Fibroblast of villous mesenchyme (primary cell): ENCODE results near the gene TMEM60. TPM values are rescaled to one million over a fixed set of nuclear protein-coding genes. Genes with fewer than 3 reads are reported as not detected.

ENCODE experiments used
- DNase-seq: peaks from one replicate; pipeline ENCODE4 v3.0.0-alpha.2; 2010; ENCODE audit warnings: low read depth
- H3K4me3 ChIP-seq: 2 replicates; pipeline ENCODE4 v1.5.1; 2011; ENCODE audit warnings: low read depth, mild to moderate bottlenecking, low read length
- CTCF ChIP-seq: IDR thresholded peaks from 2 replicates; pipeline ENCODE4 v1.5.1; 2012; ENCODE audit warnings: low read depth, mild to moderate bottlenecking, low read length; ENCODE audit not compliant: insufficient read depth
- total RNA-seq: library from RNA; depleted of rRNA; stranded (reverse); fragments of >200 nt; gene quantifications from 2 replicates; pipeline ENCODE4 v1.2.3, GENCODE V29; 2012

Gene TMEM60
- total RNA-seq, 1 donor: 30.2 TPM

- no peak for TF ChIP-seq CTCF
- no peak overlapping the region for H3K4me3 ChIP-seq
- no peak for DNase-seq
Observed at GRCh38 chr7:77826300-77826699, 28.1 kb upstream of the TMEM60 start.

- H3K4me3 ChIP-seq: no peak overlapping the region
- no peak for DNase-seq
- TF ChIP-seq CTCF: no peak
Observed at GRCh38 chr7:77825131-77825530, 26.9 kb upstream of the TMEM60 start.

GRCh38 chr7:77824636-77825035, 26.4 kb upstream of the TMEM60 start:
- H3K4me3 ChIP-seq: no peak overlapping the region
- DNase-seq: no peak
- TF ChIP-seq CTCF: no peak

- no peak for DNase-seq
- H3K4me3 ChIP-seq: no peak overlapping the region
- no peak for TF ChIP-seq CTCF
Observed at GRCh38 chr7:77823787-77824186, 25.6 kb upstream of the TMEM60 start.

GRCh38 chr7:77822269-77822668, 24.0 kb upstream of the TMEM60 start:
- no peak for DNase-seq
- no peak for TF ChIP-seq CTCF
- no peak overlapping the region for H3K4me3 ChIP-seq

- DNase-seq: no peak
- no peak overlapping the region for H3K4me3 ChIP-seq
- no peak for TF ChIP-seq CTCF
Observed at GRCh38 chr7:77820967-77821366, 22.7 kb upstream of the TMEM60 start.

- TF ChIP-seq CTCF: no peak
- no peak overlapping the region for H3K4me3 ChIP-seq
- no peak for DNase-seq
Observed at GRCh38 chr7:77819021-77819420, 20.8 kb upstream of the TMEM60 start.
